GM23338 (cell line): ENCODE measurements around the gene PRDM10. TPM values are rescaled to one million over a fixed set of nuclear protein-coding genes. Genes with fewer than 3 reads are reported as not detected.

ENCODE experiments used
- ATAC-seq: fragments of 200-7000 bp; cut with Tn5 transposase; 3 replicates; pipeline ENCODE4 v1.9.1; 2020
- DNase-seq: peaks from one replicate; pipeline ENCODE4 v3.0.0-alpha.2; 2015; ENCODE audit warnings: low spot score
- H2AFZ ChIP-seq: fragments of 200-600 bp; sonication (generic); 2 replicates; pipeline ENCODE4 v1.8.0; 2016; ENCODE audit warnings: antibody characterized with exemption, mild to moderate bottlenecking, moderate library complexity
- H3F3A ChIP-seq: fragments of 200-600 bp; sonication (generic); replicated peaks from 2 replicates; pipeline ENCODE4 v1.8.0; 2017; ENCODE audit warnings: antibody characterized with exemption, mixed run types, low read depth
- H3K27ac ChIP-seq: fragments of 200-600 bp; sonication (generic); 2 replicates; pipeline ENCODE4 v1.6.1; 2016; ENCODE audit warnings: low read depth
- H3K27me3 ChIP-seq: fragments of 200-600 bp; sonication (generic); 2 replicates; pipeline ENCODE4 v1.8.0; 2016; ENCODE audit warnings: mild to moderate bottlenecking, mixed run types, moderate library complexity; ENCODE audit not compliant: insufficient read depth
- H3K36me3 ChIP-seq: fragments of 200-600 bp; sonication (generic); 2 replicates; pipeline ENCODE4 v1.8.0; 2016; ENCODE audit warnings: mild to moderate bottlenecking; ENCODE audit not compliant: insufficient read depth
- H3K4me1 ChIP-seq: fragments of 200-600 bp; sonication (generic); 2 replicates; pipeline ENCODE4 v1.8.0; 2016; ENCODE audit warnings: mild to moderate bottlenecking, moderate library complexity; ENCODE audit not compliant: insufficient read depth
- H3K4me2 ChIP-seq: fragments of 200-600 bp; sonication (generic); 2 replicates; pipeline ENCODE4 v1.7.1; 2017; ENCODE audit warnings: mixed run types
- H3K4me3 ChIP-seq: fragments of 200-600 bp; sonication (generic); 2 replicates; pipeline ENCODE4 v1.6.1; 2016; ENCODE audit warnings: mixed run types
- H3K79me2 ChIP-seq: fragments of 200-600 bp; sonication (generic); replicated peaks from 2 replicates; pipeline ENCODE4 v1.8.0; 2017; ENCODE audit warnings: mild to moderate bottlenecking; ENCODE audit not compliant: insufficient read depth
- H3K9me2 ChIP-seq: fragments of 200-600 bp; sonication (generic); 2 replicates; pipeline ENCODE4 v1.8.0; 2017; ENCODE audit not compliant: insufficient read depth
- H4K20me1 ChIP-seq: fragments of 200-600 bp; sonication (generic); replicated peaks from 2 replicates; pipeline ENCODE4 v1.8.0; 2017; ENCODE audit warnings: mild to moderate bottlenecking; ENCODE audit not compliant: insufficient read depth
- H3K27ac Mint-ChIP-seq: 2 replicates; pipeline ENCODE4 v1.8.0; 2020; ENCODE audit warnings: inconsistent platforms, mild to moderate bottlenecking, moderate library complexity, mixed read lengths
- H3K27me3 Mint-ChIP-seq: 3 replicates; pipeline ENCODE4 v1.8.0; 2022; ENCODE audit warnings: low read depth, mild to moderate bottlenecking, moderate library complexity, mixed read lengths, inconsistent platforms; ENCODE audit not compliant: insufficient read depth, poor library complexity
- H3K36me3 Mint-ChIP-seq: 3 replicates; pipeline ENCODE4 v1.8.0; 2021; ENCODE audit warnings: low read depth, mild to moderate bottlenecking, inconsistent platforms, moderate library complexity, mixed read lengths
- H3K4me1 Mint-ChIP-seq: 3 replicates; pipeline ENCODE4 v1.8.0; 2020; ENCODE audit warnings: mild to moderate bottlenecking, inconsistent platforms, mixed read lengths
- H3K4me3 Mint-ChIP-seq: 3 replicates; pipeline ENCODE4 v1.8.0; 2021; ENCODE audit warnings: moderate library complexity, mild to moderate bottlenecking, inconsistent platforms, mixed read lengths
- H3K9me3 Mint-ChIP-seq: 3 replicates; pipeline ENCODE4 v1.8.0; 2020; ENCODE audit warnings: moderate library complexity, mild to moderate bottlenecking, inconsistent platforms, mixed read lengths
- CTCF ChIP-seq, 2 experiments: fragments of 200-600 bp in 1 of 2; sonication (generic) in 1 of 2; conservative IDR thresholded peaks; 2 replicates each; pipeline versions ENCODE4 v1.5.1 to v1.6.1; 2016 to 2017; ENCODE audit warnings: antibody characterized with exemption in 2 of 2, low read depth in 2 of 2, mild to moderate bottlenecking in 2 of 2, moderate library complexity in 1 of 2
- ETS1 ChIP-seq: IDR thresholded peaks from 2 replicates; pipeline ENCODE4 v1.6.1; 2016; ENCODE audit warnings: antibody characterized with exemption
- EZH2 ChIP-seq: fragments of 200-600 bp; sonication (generic); IDR thresholded peaks from one replicate; pipeline ENCODE4 v1.8.0; 2017; ENCODE audit warnings: antibody characterized with exemption, mild to moderate bottlenecking, low read depth; ENCODE audit not compliant: unreplicated experiment
- JUNB ChIP-seq: IDR thresholded peaks from one replicate; pipeline ENCODE4 v1.6.1; 2016; ENCODE audit warnings: antibody characterized with exemption; ENCODE audit not compliant: unreplicated experiment
- REST ChIP-seq: IDR thresholded peaks from one replicate; pipeline ENCODE4 v1.6.1; 2018; ENCODE audit warnings: antibody characterized with exemption; ENCODE audit not compliant: unreplicated experiment
- ZNF331 ChIP-seq: fragments of 250-450 bp; sonication (Bioruptor Pico); IDR thresholded peaks from 2 replicates; pipeline ENCODE4 v1.5.0; 2020; ENCODE audit warnings: low read depth, mild to moderate bottlenecking, moderate library complexity
- polyA plus RNA-seq: library from polyadenylated mRNA; unstranded; fragments of >200 nt; fragmentation: Nextera tagmentation; extraction: Ambion mirVana; gene quantifications from 2 replicates; pipeline ENCODE4 v1.2.1, GENCODE V29; 2016
- total RNA-seq: library from RNA; depleted of rRNA; stranded (reverse); fragments of >200 nt; shearing (Covaris generic); gene quantifications from 2 replicates; pipeline ENCODE4 v1.2.3, GENCODE V29; 2014

Gene PRDM10
- total and polyA plus RNA-seq, 2 experiments from 2014 or later: 5.2 to 14.9 TPM

GRCh38 chr11:130043575-130043974, 40.9 kb upstream of the PRDM10 start (continued):
- TF ChIP-seq CTCF (conservative IDR thresholded peaks at IDR 0.05; ENCODE audit: low read depth in 2 of 2) (no peak), ETS1 (no peak), ZNF331 (CRISPR knock-in tag) (no peak), EZH2 (no peak), JUNB (no peak)

GRCh38 chr11:130042093-130042591, 39.5 kb upstream of the PRDM10 start:
- H3K9me3 Mint-ChIP-seq: peaks cover 15% of the 10 kb centered on the region; the same call in 2 of the 3 replicates
- peaks cover 9% of the 10 kb centered on the region for H3K4me1 Mint-ChIP-seq
- H3K9me2 ChIP-seq: no peaks in the 10 kb centered on the region
- no peaks in the 10 kb centered on the region for H3K79me2 ChIP-seq
- no peak for DNase-seq
- H3K4me3 ChIP-seq: no peak overlapping the region
- TF ChIP-seq CTCF (conservative IDR thresholded peaks at IDR 0.05; ENCODE audit: low read depth in 2 of 2): no peak
- no peak for TF ChIP-seq EZH2
- H3K36me3 Mint-ChIP-seq: peaks cover 11% of the 10 kb centered on the region; the same call in 2 of the 3 replicates
- H3K36me3 ChIP-seq: no peaks in the 10 kb centered on the region; the same call in 1 of the 2 replicates
- H3K4me2 ChIP-seq: no peak overlapping the region
- no peak overlapping the region for H2AFZ ChIP-seq
- H4K20me1 ChIP-seq: no peaks in the 10 kb centered on the region
- H3K27me3 Mint-ChIP-seq: peaks cover 10% of the 10 kb centered on the region
- H3K27me3 ChIP-seq: no peaks in the 10 kb centered on the region
- no peaks in the 10 kb centered on the region for H3F3A ChIP-seq
- ATAC-seq: no peak
- no peak overlapping the region for H3K4me3 Mint-ChIP-seq
- no peak overlapping the region for H3K27ac Mint-ChIP-seq
- H3K27ac ChIP-seq: no peak overlapping the region
- H3K4me1 ChIP-seq: peaks cover 7% of the 10 kb centered on the region; the same call in 1 of the 2 replicates

- DNase-seq (peak; percentile 34), ATAC-seq (no peak; the same call in 2 of the 3 replicates)
- Histone ChIP-seq H3K79me2 (no peaks in the 10 kb centered on the region), H2AFZ (peak overlapping the region; percentile 81), H3K36me3 (no peaks in the 10 kb centered on the region; the same call in 1 of the 2 replicates), H3K4me1 (peaks cover 7% of the 10 kb centered on the region; the same call in 1 of the 2 replicates), H3K4me2 (no peak overlapping the region), H3K9me2 (no peaks in the 10 kb centered on the region), H4K20me1 (no peaks in the 10 kb centered on the region), H3K27ac (no peak overlapping the region), H3F3A (no peaks in the 10 kb centered on the region), H3K4me3 (no peak overlapping the region), H3K27me3 (no peaks in the 10 kb centered on the region)
- peaks cover 11% of the 10 kb centered on the region; the same call in 2 of the 3 replicates for H3K36me3 Mint-ChIP-seq
- no peak overlapping the region for H3K27ac Mint-ChIP-seq
- H3K4me1 Mint-ChIP-seq: peaks cover 9% of the 10 kb centered on the region
- H3K4me3 Mint-ChIP-seq: no peak overlapping the region
- peaks cover 11% of the 10 kb centered on the region for H3K27me3 Mint-ChIP-seq
- H3K9me3 Mint-ChIP-seq: peaks cover 15% of the 10 kb centered on the region; the same call in 2 of the 3 replicates
- TF ChIP-seq EZH2: no peak
- no peak for TF ChIP-seq REST
Observed at GRCh38 chr11:130040281-130040940, 37.8 kb upstream of the PRDM10 start.
